ENCODE data around the gene SBSN. TPM values are rescaled to one million over a fixed set of nuclear protein-coding genes. Genes with fewer than 3 reads are reported as not detected.

The SBSN gene
- total RNA-seq, 4 donors from 2014 or later = not detected

GRCh38 chr19:35561436-35561835, 33.3 kb upstream of the SBSN start:
- no peak for DNase-seq (ENCODE audit: extremely low spot score)
- Histone ChIP-seq H3K4me3 (no peak overlapping the region), H3K9me3 (no peaks in the 10 kb centered on the region), H3K4me1 (peaks cover 7 to 15% (median 15%) of the 10 kb centered on the region in 4 donors), H3K36me3 (no peaks in the 10 kb centered on the region), H3K27ac (replicated peaks in 1 of 4) (no peak overlapping the region), H3K27me3 (peaks cover 4 to 81% (median 18%) of the 10 kb centered on the region in 4 donors)
- WGBS = 89% methylated on average over 6 of the region's 6 CpGs
- TF ChIP-seq CTCF (IDR thresholded peaks at IDR 0.05) (no peak), POLR2AphosphoS5 (IDR thresholded peaks at IDR 0.05) (no peak), POLR2A (IDR thresholded peaks at IDR 0.05; ENCODE audit: low read depth) (no peak)
- intact Hi-C loops (cut with DNase I) = no loop called here

- DNase-seq (ENCODE audit: extremely low spot score) = no peak
- no peaks in the 10 kb centered on the region for H3K36me3 ChIP-seq
- no peak overlapping the region for H3K27ac ChIP-seq (replicated peaks in 1 of 4)
- H3K4me3 ChIP-seq = no peak overlapping the region
- H3K4me1 ChIP-seq = peaks cover 7 to 15% (median 15%) of the 10 kb centered on the region in 4 donors
- WGBS = 70% methylated on average over 5 of the region's 6 CpGs
- intact Hi-C loops (cut with DNase I) = no loop called here
- H3K27me3 ChIP-seq = peaks cover 4 to 83% (median 18%) of the 10 kb centered on the region in 4 donors
- H3K9me3 ChIP-seq = no peaks in the 10 kb centered on the region
- TF ChIP-seq POLR2AphosphoS5 (IDR thresholded peaks at IDR 0.05) (no peak), POLR2A (IDR thresholded peaks at IDR 0.05; ENCODE audit: low read depth) (no peak), CTCF (IDR thresholded peaks at IDR 0.05) (no peak)
Observed at GRCh38 chr19:35560677-35561076, 32.6 kb upstream of the SBSN start.

DNA sequence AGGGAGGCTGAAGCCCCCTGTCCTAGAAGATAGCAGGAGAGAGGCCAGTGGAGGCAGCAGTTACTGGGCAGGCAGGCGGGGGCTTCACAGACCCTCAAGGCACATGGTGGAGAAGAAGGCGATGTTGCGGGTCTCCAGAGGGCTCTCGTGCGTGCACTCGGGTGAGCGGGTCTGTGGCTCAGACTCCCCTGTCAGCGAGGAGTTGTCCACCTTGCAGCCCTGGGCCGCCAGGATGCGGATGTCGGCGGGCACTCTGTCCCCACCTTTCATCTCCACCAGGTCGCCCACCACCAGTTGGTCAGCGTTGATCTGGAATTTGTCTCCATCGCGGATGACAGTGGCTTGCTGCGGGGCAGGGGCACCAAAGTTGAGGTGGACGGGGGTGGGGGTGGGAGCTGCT, 32.2 kb upstream of the SBSN start:
- no peak for TF ChIP-seq POLR2AphosphoS5 (IDR thresholded peaks at IDR 0.05)
- TF ChIP-seq CTCF (IDR thresholded peaks at IDR 0.05) = no peak
- TF ChIP-seq EP300 (IDR thresholded peaks at IDR 0.05) = no peak
- TF ChIP-seq POLR2A (IDR thresholded peaks at IDR 0.05; ENCODE audit: low read depth) = no peak
- no peak for DNase-seq (ENCODE audit: extremely low spot score)
- H3K4me3 ChIP-seq = no peak overlapping the region
- no peaks in the 10 kb centered on the region for H3K9me3 ChIP-seq
- peaks cover 7 to 15% (median 15%) of the 10 kb centered on the region in 4 donors for H3K4me1 ChIP-seq
- intact Hi-C loops (cut with DNase I) = no loop called here
- H3K27ac ChIP-seq (replicated peaks in 1 of 4) = no peak overlapping the region
- peaks cover 4 to 85% (median 18%) of the 10 kb centered on the region in 4 donors for H3K27me3 ChIP-seq
- no peaks in the 10 kb centered on the region for H3K36me3 ChIP-seq
- WGBS = 90% methylated on average over 10 of the region's 18 CpGs

DNA sequence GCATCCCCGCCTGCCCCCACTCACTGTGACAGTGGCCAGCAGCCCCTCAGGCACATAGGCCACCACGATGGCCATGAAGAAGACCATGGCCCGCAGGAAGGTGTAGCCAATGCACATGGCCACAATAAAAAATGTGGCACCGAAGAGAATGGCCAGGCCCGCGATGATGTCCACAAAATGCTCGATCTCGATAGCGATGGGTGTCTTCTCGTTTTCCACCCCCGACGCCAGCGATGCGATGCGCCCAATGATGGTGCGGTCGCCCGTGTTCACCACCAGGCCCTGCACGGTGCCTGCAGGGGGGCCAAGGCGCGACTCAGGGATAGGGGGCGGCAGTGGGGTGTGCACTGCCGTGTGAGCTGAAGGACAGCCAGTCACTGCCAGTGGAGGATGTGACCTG, 31.7 kb upstream of the SBSN start:
- Histone ChIP-seq H3K4me1 (peaks cover 7 to 15% (median 15%) of the 10 kb centered on the region in 4 donors), H3K9me3 (no peaks in the 10 kb centered on the region), H3K4me3 (no peak overlapping the region), H3K27ac (replicated peaks in 1 of 4) (no peak overlapping the region), H3K36me3 (no peaks in the 10 kb centered on the region), H3K27me3 (peaks cover 4 to 85% (median 18%) of the 10 kb centered on the region in 4 donors)
- DNase-seq (ENCODE audit: extremely low spot score) = no peak
- TF ChIP-seq POLR2AphosphoS5 (IDR thresholded peaks at IDR 0.05) (no peak), CTCF (IDR thresholded peaks at IDR 0.05) (no peak), POLR2A (IDR thresholded peaks at IDR 0.05; ENCODE audit: low read depth) (no peak), EP300 (IDR thresholded peaks at IDR 0.05) (no peak)
- WGBS = 85% methylated on average over 23 of the region's 23 CpGs
- intact Hi-C loops (cut with DNase I) = no loop called here

- no peak overlapping the region for H3K4me3 ChIP-seq
- intact Hi-C loops (cut with DNase I) = no loop called here
- TF ChIP-seq POLR2AphosphoS5 (IDR thresholded peaks at IDR 0.05) = no peak
- TF ChIP-seq EP300 (IDR thresholded peaks at IDR 0.05) = no peak
- TF ChIP-seq POLR2A (IDR thresholded peaks at IDR 0.05; ENCODE audit: low read depth) = no peak
- TF ChIP-seq CTCF (IDR thresholded peaks at IDR 0.05) = no peak
- peaks cover 7 to 15% (median 15%) of the 10 kb centered on the region in 4 donors for H3K4me1 ChIP-seq
- H3K27me3 ChIP-seq = peaks cover 4 to 79% (median 18%) of the 10 kb centered on the region in 4 donors
- H3K27ac ChIP-seq (replicated peaks in 1 of 4) = no peak overlapping the region
- H3K36me3 ChIP-seq = no peaks in the 10 kb centered on the region
- DNase-seq (ENCODE audit: extremely low spot score) = no peak
- WGBS = 60% methylated on average over 10 of the region's 11 CpGs
- H3K9me3 ChIP-seq = no peaks in the 10 kb centered on the region
Observed at GRCh38 chr19:35559281-35559659, 31.2 kb upstream of the SBSN start.
